DMS79 treated with DMSO at 0.1 percent for 48 hours (cell line): Measurements from ENCODE around the gene ARSK.
"Not testable (repeated sequence)": the region's sequence is repeated elsewhere in the genome, so short reads cannot be mapped to it uniquely, and the experiment has no call there.

Experiments used
- DNase-seq: peaks from one replicate; lab custom pipeline; 2025; lab: John Stamatoyannopoulos, UW

Gene ARSK

DNA sequence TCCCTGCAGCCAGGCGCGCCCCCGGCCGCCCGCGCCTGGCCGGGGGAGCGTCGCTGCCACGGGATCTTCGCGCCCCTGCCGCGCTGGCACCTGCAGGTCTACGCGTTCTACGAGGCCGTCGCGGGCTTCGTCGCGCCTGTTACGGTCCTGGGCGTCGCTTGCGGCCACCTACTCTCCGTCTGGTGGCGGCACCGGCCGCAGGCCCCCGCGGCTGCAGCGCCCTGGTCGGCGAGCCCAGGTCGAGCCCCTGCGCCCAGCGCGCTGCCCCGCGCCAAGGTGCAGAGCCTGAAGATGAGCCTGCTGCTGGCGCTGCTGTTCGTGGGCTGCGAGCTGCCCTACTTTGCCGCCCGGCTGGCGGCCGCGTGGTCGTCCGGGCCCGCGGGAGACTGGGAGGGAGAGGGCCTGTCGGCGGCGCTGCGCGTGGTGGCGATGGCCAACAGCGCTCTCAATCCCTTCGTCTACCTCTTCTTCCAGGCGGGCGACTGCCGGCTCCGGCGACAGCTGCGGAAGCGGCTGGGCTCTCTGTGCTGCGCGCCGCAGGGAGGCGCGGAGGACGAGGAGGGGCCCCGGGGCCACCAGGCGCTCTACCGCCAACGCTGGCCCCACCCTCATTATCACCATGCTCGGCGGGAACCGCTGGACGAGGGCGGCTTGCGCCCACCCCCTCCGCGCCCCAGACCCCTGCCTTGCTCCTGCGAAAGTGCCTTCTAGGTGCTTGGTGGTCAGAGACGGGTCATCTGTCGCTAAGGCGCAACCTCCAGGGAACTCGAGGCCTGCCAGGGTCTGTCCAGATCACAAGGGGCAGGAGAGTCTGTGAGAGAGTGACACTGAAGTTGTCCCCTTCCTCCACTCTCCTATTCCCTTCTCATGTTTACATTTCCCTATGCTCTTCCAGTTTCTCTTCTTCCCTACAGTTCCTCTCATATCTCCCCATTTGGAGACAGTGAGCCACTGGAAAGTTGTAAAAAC, 66.3 kb downstream of the ARSK start:
- DNase-seq, result peak; percentile 43

DNA sequence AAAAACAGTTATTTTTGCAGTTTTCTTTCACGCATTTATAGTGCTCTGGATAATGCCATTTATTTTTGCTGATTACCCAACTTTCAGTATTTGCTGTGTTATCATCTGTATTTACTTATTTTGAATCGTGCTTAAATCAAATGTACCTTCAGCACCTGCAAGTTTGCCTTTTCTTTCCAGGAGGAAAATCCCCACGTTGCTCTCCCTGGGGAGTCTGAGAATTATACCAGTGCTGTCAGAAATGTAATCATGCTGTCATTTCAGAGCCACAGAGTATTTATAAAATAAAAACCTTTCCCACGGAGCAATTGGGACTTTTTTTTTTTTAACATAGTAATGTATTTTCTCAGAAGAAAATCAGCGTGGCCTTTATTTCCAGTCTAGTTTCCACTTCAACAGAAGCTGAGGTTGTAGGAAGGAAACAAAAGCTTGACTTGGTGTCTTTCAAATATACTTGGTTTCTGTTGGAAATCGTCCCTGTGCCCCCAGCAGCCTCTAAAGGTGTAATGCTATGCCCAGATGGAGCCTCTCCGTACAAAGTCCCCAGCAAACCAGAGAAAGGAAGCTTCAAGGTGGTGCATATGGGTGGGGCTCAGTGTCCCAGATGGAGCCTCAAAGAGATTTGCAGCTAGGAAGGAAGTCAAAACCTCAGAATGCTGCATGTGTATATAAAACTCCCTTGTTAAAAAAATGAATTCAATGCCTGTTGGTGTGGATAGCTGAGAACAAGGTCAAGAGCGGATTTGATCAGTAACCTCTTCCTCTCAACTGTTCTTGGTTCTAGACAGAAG, 67.1 kb downstream of the ARSK start:
- no peak for DNase-seq

GRCh38 chr5:95623706-95624105, 68.8 kb downstream of the ARSK start:
- no peak for DNase-seq

GRCh38 chr5:95624368-95624767, 69.5 kb downstream of the ARSK start:
- DNase-seq, result no peak

GRCh38 chr5:95626701-95627100, 71.8 kb downstream of the ARSK start:
- no peak for DNase-seq

- no peak for DNase-seq
Measured at GRCh38 chr5:95627971-95628810, 73.3 kb downstream of the ARSK start.

GRCh38 chr5:95628933-95629332, 74.0 kb downstream of the ARSK start:
- no peak for DNase-seq

DNA sequence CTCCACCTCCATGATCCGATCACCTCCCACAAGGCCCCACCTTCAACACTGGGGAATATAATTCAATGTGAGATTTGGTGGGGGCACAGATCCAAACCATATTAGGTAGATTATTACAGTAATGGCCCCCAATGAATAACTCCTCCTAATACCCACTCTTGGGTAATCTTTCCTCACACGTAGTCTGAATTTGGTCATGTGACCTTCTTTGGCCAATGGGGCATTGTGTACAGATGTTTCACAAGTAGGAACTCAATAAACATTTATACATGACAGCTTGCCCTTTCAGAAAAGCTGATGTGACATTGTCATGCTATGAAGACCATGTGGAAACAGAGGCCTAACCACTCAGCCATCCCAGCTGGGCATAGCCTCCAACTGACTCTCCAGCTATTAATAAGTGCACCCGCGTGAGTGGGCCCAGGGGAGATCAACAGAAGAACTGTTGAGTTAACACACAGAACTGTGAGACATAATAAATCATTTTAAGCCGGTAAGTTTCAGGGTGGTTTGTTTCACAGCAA, 75.6 kb downstream of the ARSK start:
- no peak for DNase-seq

DNA sequence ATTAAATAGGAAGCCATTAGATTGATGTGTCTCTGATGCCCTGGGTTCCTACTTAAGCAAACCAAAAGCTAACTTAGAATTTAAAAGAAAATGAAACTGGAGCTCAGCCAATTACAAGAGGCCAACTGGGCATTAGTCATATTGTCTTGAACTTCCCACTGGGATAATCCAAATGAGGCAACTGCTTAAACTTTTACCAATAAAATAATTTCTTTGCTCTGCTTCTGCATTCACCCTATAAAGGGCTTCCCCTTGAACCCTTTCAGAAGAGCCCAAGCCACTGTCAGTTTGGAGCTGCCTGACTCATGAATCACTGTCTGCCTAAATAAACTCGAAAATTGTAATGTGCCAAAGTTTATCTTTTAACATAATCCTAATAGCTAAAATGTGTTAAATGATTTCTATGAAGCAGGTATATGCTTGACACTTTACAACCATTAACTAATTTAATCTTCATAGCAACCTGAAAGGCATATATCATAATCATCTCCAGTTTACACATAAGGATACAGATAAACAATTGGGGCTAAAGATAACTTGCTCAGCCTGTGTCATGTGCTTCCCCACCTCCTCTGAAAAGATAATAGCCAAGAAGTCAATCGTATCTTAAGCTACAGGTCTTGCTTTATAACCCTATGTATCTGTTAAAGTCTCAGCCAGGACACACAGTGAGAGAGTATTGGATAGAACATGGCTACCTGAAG, 76.5 kb downstream of the ARSK start:
- DNase-seq, result no peak

DNA sequence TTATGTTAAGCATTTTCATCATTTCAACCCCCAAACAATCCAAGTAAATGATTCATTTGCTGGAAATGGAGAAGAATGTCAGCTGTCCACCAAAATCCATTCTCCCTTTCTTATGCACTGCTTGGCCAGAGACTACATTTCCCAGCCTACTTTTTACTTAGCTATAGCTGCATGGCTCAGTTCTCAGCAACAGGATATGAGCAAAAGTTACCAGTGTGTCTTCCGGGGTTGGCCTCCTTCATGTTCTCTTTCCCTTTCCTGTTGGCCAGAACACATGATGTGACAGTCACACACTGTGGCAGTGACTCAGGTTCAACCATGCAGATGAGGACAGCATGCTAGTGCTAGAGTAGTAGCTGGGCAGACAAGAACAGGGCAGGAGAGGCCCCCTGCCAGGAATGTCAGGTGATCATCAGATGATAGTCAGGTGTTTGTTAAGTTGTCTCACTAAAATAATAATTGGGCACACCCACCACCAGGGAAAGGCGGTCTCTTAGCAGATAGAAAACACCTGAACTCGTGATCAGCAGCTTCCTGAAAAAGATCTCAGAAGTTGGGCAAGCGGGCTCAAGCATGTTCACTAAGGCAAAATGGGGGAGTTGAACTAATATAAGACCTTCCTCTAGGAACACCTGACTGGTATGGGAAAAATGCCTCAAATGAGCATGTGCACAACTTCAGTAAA, 77.2 kb downstream of the ARSK start:
- no peak for DNase-seq

DNA sequence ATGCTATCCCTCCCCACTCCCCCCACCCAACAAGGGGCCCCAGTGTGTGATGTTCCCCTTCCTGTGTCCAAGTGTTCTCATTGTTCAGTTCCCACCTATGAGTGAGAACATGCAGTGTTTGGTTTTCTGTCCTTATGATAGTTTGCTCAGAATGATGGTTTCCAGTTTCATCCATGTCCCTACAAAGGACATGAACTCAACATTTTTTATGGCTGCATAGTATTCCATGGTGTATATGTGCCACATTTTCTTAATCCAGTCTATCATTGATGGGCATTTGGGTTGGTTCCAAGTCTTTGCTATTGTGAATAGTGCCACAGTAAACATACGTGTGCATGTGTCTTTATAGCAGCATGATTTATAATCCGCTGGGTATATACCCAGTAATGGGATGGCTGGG, 78.0 kb downstream of the ARSK start:
- not testable (repeated sequence) for DNase-seq

- no peak for DNase-seq
Measured at GRCh38 chr5:95633671-95634070, 78.8 kb downstream of the ARSK start.

GRCh38 chr5:95634081-95634480, 79.2 kb downstream of the ARSK start:
- DNase-seq, result no peak

- DNase-seq, result no peak
Measured at GRCh38 chr5:95638632-95639031, 83.7 kb downstream of the ARSK start.

- no peak for DNase-seq
Measured at GRCh38 chr5:95641741-95642220, 86.9 kb downstream of the ARSK start.

DNA sequence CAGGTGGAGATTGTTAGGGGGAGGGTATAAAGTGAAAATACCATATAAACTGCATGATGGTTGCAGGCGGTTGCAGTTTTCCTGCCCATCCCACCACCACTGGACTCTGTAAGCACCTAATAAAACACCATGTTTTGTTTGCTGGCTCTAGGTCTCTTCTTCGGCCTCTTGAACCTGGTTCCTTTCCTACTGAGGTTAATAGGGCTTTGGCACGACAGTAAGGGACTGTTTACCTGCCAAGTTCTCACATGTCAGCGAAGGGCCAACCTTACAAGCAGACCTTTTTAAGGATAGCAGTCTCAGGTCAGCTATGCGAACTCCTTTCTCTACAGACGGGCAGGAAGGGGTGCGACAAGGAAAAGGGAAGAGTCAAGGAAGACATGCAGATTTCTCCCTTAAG, 88.3 kb downstream of the ARSK start:
- DNase-seq, result no peak

- peak; percentile 72 for DNase-seq
Measured at GRCh38 chr5:95644351-95645042, 89.6 kb downstream of the ARSK start.

DNA sequence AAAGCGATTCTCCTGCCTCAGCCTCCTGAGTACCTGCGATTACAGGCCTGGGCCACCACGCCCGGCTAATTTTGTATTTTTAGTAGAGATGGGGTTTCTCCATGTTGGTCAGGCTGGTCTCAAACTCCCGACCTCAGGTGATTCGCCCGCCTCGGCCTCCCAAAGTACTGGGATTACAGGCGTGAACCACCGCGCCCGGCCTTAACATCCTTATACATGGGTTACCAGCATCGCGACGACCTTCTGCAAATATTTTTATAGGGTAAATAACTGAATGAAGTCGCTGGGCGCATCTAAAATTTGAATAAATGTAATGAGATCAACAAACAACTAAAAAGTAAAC, 91.3 kb downstream of the ARSK start:
- DNase-seq, result not testable (repeated sequence)

DNA sequence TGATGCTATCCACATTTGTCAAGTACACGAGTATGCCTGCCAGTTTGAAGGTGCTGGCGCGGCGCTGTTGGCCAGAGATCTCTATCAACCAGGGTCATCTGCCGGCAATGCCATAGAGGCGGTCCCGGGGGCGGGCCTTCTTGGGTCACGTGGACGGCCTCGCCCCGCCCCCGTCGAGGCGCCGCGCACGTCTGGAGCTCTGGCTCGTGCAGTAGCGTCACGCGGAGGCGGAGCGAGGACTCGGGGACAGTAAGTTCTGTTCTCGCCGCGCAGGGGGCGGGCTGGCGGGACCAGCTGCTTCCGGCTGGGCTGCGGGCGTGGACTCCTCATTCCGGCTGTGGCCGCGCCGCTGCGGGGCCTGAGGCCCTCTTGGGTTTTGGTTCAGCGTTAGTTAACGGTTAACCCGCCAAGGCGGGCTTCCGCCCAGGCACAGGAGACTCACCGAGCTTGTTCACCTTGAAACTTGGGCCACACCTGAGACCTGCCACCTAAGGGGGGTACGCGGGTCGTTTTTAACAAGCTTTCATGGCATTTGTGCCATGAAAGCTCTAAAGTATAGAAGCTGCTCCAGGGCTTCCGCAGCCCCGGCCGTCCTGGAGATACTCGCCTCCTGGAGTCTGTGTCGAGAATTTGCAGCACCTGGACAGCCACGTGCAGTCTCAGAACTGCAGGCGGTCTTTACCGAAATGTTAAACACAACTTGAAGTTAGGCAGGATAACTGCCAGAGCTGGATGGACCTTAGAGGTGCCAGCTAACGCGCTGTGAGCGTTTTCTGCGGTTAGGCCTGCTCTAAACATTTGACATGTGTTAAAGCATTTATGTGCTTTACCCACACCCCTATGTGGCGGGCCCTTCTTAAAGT, 91.9 kb downstream of the ARSK start, which contains the start of gene RFESD:
TSS of gene RFESD (plus strand) at position 209 of the 863 bp plus-strand sequence. CDS start 5,495 bp downstream, outside the sequence.
- DNase-seq, result peak; percentile 73
